ENCODE results near the gene MKNK2. TPM values are rescaled to one million over a fixed set of nuclear protein-coding genes. Genes with fewer than 3 reads are reported as not detected.
A peak's percentile ranks its signal among the peaks of the same experiment; 100 is the strongest.
"Not testable (repeated sequence)": the region's sequence is repeated elsewhere in the genome, so short reads cannot be mapped to it uniquely, and the experiment has no call there.

MKNK2 gene
- 311 TPM for total RNA-seq

- peak; percentile 74 for ATAC-seq
Measured at GRCh38 chr19:2050991-2051772, at the start of gene MKNK2. MKNK2 (minus strand) TSS chr19:2051244; CDS start chr19:2050851, 393 bp downstream.

DNA sequence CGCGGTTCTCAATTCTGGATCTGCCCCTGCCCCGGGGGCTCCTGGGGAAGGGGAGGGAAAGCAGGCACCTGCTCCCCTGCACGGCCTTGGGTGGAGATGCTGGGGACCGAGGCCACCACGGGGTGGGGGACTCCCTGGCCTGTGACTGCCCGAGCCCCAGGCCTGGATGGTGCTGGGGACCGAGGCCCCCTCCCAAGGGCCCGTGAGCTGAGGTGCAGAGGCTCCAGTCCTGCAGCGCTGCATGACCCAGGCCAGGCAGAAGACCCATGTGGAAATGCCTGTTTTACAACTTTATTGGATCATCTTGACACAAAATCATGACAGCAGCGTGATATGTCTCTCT is 49.6 kb upstream of the MKNK2 start:
- ATAC-seq = no peak

DNA sequence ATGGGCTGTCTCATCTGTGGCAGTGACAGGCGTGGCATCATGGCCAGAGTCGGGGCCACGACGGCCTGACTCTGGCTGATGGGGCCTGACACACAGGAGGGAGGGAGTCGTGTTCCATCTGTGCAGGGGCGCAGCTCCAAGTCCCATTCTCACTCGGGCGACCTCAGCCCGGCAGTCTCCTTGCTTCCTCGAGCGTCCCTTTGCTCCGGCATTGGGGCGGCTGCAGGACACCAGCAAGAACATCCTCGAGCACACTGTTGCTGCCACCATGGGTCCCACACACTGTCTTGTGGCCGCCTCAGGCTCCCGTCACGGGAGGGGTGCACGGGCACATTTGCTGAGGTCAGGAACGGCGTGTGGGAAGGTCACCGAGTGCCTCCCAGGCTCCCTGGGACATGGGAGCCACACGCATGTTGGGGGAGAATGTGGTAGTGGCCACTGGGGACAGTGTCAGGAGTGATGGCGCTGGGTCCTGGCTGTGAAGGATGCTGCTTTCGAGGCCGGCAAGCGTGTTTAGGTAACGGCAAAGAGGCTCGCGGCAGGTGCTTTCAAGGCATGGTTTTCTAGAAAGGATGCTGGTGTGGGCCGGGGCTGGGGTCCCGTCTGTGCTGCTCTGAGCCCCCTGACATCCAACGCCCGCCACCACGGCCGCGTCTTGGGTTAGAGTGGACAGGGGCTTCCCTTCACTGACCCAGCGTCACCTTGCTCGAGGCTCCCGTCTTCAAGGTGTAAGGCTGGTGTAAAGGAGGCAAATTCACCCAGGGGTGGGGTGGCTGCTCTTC is 49.1 kb upstream of the MKNK2 start:
- ATAC-seq = no peak

GRCh38 chr19:2099054-2099501 is 48.0 kb upstream of the MKNK2 start:
- ATAC-seq = no peak

- ATAC-seq = no peak
Measured at GRCh38 chr19:2097886-2098327, 46.9 kb upstream of the MKNK2 start.

GRCh38 chr19:2097203-2097885 is 46.3 kb upstream of the MKNK2 start:
- peak; percentile 0 for ATAC-seq

- ATAC-seq = peak; percentile 88
Measured at GRCh38 chr19:2096480-2097202, 45.6 kb upstream of the MKNK2 start, which contains the start of gene IZUMO4. IZUMO4 (plus strand) TSS chr19:2096915; CDS start chr19:2096946, 31 bp downstream.

DNA sequence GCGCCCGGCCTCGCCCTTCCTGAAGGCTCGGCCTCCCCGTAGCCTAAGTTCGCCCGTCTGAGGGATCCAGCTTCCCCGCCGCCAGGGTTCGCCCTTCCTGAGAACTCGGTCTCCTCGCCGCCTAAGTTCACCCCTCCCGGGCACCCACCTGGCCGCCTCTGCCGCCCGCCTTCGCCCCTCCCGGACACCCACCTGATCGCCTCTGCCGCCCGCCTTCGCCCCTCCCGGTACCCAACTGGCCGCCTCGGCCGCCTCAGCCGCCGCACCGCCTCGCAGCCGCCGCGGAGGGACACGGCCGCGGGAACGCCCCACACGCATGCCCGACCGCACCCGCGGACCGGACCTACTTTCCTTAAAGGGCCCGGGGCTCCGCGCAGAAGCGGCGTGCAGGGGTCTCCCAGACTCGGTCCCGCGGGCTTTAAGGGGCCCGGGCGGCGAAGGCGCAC is 45.0 kb upstream of the MKNK2 start, which contains the start of gene MOB3A:
TSS of gene MOB3A (minus strand) at position 293 of the 446 bp plus-strand sequence. CDS start 17,766 bp downstream, outside the sequence.
- peak; percentile 65 for ATAC-seq

DNA sequence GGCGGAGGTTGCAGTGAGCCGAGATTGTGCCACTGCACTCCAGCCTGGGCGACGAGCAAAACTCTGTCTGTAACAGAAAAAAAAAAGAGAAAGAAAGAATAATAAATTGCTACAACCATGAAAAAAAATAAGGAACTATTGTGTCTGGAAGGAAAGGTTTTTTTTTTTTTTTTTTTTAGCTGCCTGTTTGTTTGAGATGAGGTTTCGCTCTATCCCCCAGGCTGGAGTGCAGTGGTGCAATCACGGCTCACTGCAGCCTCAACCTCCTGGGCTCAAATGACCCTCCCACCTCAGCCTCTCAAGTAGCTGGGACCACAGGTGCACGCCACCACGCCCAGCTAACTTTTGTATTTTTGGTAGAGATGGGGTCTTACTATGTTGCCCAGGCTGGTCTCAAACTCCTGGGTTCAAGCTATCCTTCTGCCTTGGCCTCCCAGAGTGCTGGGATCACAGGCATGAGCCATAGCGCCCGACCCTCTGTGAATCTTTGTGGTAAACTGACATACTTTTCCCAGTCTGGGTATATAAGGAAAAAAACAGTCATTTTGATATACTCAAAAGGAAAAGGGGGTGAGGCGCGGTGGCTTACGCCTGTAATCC is 41.0 kb upstream of the MKNK2 start:
- not testable (repeated sequence) for ATAC-seq

DNA sequence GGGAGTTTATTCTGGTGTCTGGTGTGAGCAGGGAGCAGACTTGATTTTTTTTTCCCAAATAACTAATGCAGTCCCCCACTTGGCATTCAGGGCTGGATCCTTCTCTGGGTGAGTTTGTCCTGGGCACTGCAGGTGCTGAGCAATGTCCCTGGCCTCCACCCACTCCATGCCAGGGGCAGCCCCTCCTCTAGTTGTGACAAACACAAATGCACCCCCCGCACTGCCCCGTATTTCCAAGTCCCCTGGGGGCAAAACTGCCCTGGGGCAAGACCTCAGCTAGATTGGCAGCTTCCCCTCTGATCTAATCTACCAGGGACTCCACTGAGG is 38.6 kb upstream of the MKNK2 start:
- no peak for ATAC-seq

GRCh38 chr19:2089001-2089711 is 38.1 kb upstream of the MKNK2 start:
- ATAC-seq = peak; percentile 48

- ATAC-seq = no peak
Measured at GRCh38 chr19:2087621-2088100, 36.6 kb upstream of the MKNK2 start.

DNA sequence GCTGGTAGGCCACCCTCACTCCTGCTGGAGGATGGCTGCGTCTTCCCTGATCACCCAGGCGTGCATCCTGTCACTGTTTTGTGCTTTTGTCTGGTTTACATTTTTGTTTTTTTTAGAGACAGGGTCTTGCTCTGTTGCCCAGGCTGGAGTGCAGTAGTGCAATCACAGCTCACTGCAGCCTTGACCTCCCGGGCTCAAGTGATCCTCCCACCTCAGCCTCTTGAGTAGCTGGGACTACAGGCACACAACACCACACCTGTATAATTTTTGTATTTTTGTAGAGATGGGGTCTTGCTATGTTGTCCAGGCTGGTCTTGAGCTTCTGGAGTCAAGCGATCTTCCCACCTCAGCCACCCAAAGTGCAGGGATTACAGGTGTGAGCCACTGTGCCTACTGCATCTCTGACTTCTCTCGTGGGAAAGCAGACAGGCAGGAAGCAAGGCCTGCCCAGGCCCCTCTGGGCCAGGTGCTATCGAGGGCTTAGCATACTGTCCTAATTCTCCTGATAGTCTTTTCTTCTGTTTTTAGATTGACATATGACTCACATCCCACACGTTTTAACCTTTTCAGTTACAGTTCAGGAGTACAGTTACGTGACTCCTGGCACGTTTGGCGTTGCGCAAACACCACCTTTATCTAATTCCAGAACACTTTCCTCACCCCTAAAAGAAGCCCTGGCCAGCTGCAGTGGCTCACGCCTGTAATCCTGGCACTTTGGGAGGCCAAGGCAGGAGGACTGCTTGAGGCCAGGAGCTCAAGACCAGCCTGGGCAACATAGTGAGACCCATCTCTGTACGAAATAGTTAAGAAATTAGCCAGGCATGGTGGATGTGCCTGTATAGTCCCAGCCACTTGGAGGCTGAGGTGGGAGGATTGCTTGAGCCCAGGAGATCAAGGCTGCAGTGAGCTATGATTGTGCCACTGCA is 35.9 kb upstream of the MKNK2 start:
- peak; percentile 51 for ATAC-seq

- peak; percentile 35 for ATAC-seq
Measured at GRCh38 chr19:2084993-2085720, 34.1 kb upstream of the MKNK2 start.

- no peak for ATAC-seq
Measured at GRCh38 chr19:2083174-2083854, 32.3 kb upstream of the MKNK2 start.

GRCh38 chr19:2081873-2082810 is 31.1 kb upstream of the MKNK2 start:
- ATAC-seq = no peak

DNA sequence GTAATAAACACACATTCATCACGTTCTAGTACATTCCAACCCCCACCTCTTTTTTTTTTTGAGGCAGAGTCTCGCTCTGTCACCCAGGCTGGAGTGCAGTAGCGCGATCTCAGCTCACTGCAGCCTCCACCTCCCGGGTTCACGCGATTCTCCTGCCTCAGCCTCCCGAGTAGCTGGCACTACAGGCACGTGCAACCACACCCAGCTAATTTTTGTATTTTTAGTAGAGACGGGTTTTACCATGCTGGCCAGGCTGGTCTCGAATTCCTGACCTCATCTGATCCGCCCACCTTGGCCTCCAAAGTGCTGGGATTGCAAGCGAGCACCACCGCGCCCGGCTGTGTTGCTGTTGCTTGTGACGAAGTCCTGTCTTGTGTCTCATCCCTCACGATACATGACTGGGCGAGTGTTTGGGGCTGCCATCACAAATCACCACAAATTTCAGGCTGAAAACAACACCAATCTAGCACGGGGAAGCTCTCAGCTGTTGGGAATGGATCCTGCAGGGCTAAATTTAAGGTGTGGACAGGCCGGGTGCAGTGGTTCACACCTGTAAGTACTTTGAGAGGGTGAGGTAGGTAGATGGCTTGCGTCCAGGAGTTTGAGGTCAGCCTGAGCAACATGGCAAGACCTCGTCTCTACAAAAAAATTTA is 29.4 kb upstream of the MKNK2 start:
- ATAC-seq = peak; percentile 12

All from esophagus mucosa (tissue), 1 donor.